Trophoblast cell (in vitro differentiated cells and primary cell): ENCODE data around the gene METTL1. TPM values are rescaled to one million over a fixed set of nuclear protein-coding genes. Genes with fewer than 3 reads are reported as not detected.
"Not testable (repeated sequence)": the region's sequence is repeated elsewhere in the genome, so short reads cannot be mapped to it uniquely, and the experiment has no call there.

Source experiments
- DNase-seq, 2 donors: peaks; one replicate each; pipeline ENCODE4 v3.0.0-alpha.2; 2016
- H2AFZ ChIP-seq: 2 replicates; pipeline ENCODE4 v1.6.1; 2013; ENCODE audit warnings: low read length, moderate library complexity, mild to moderate bottlenecking; ENCODE audit not compliant: insufficient read depth, poor library complexity
- H2AK5ac ChIP-seq: 2 replicates; pipeline ENCODE4 v1.6.1; 2013; ENCODE audit warnings: mild to moderate bottlenecking, low read length
- H2BK120ac ChIP-seq: 2 replicates; pipeline ENCODE4 v1.6.1; 2013; ENCODE audit warnings: low read length, mild to moderate bottlenecking, moderate library complexity; ENCODE audit not compliant: insufficient read depth, poor library complexity
- H2BK12ac ChIP-seq: 2 replicates; pipeline ENCODE4 v1.6.1; 2013; ENCODE audit warnings: mild to moderate bottlenecking, low read length, moderate library complexity
- H2BK5ac ChIP-seq: 2 replicates; pipeline ENCODE4 v1.6.1; 2013; ENCODE audit warnings: low read length, low read depth, moderate library complexity, mild to moderate bottlenecking; ENCODE audit not compliant: poor library complexity
- H3K14ac ChIP-seq: 2 replicates; pipeline ENCODE4 v1.6.1; 2013; ENCODE audit warnings: mild to moderate bottlenecking, low read length
- H3K18ac ChIP-seq: 2 replicates; pipeline ENCODE4 v1.6.1; 2013; ENCODE audit warnings: mild to moderate bottlenecking, low read length
- H3K23ac ChIP-seq: 2 replicates; pipeline ENCODE4 v1.6.1; 2013; ENCODE audit warnings: low read length
- H3K27ac ChIP-seq: 2 replicates; pipeline ENCODE4 v1.5.1; 2013; ENCODE audit warnings: low read depth, mild to moderate bottlenecking, inconsistent platforms, low read length, moderate library complexity
- H3K27me3 ChIP-seq: 2 replicates; pipeline ENCODE4 v1.6.1; 2013; ENCODE audit warnings: inconsistent platforms, mild to moderate bottlenecking, low read length, moderate library complexity; ENCODE audit not compliant: insufficient read depth
- H3K36me3 ChIP-seq, 2 experiments: 1 replicate in 1 of 2; 2 replicates in 1 of 2; pipeline ENCODE4 v1.6.1; 2013; ENCODE audit warnings: low read length in 2 of 2, mild to moderate bottlenecking in 2 of 2, moderate library complexity in 1 of 2; ENCODE audit not compliant: insufficient read depth in 2 of 2, control insufficient read depth in 1 of 2
- H3K4ac ChIP-seq: 2 replicates; pipeline ENCODE4 v1.6.1; 2013; ENCODE audit warnings: low read depth, mild to moderate bottlenecking, low read length, moderate library complexity
- H3K4me1 ChIP-seq, 2 experiments: 1 replicate in 1 of 2; 2 replicates in 1 of 2; pipeline ENCODE4 v1.6.1; 2013; ENCODE audit warnings: low read length in 2 of 2, mild to moderate bottlenecking in 2 of 2, moderate library complexity in 1 of 2; ENCODE audit not compliant: insufficient read depth in 2 of 2, control insufficient read depth in 1 of 2
- H3K4me2 ChIP-seq: 2 replicates; pipeline ENCODE4 v1.6.1; 2013; ENCODE audit warnings: inconsistent platforms, mild to moderate bottlenecking, low read length, moderate library complexity
- H3K4me3 ChIP-seq: 2 replicates; pipeline ENCODE4 v1.5.1; 2013; ENCODE audit warnings: mild to moderate bottlenecking, low read depth, low read length, inconsistent platforms
- H3K79me1 ChIP-seq: one replicate; pipeline ENCODE4 v1.6.1; 2013; ENCODE audit warnings: low read length
- H3K79me2 ChIP-seq: 2 replicates; pipeline ENCODE4 v1.6.1; 2013; ENCODE audit warnings: low read length, mild to moderate bottlenecking; ENCODE audit not compliant: control insufficient read depth, insufficient read depth, poor library complexity
- H3K9ac ChIP-seq: 2 replicates; pipeline ENCODE4 v1.6.1; 2013; ENCODE audit warnings: mild to moderate bottlenecking, low read length
- H3K9me3 ChIP-seq: 2 replicates; pipeline ENCODE4 v1.6.1; 2013; ENCODE audit warnings: low read depth, mild to moderate bottlenecking, control low read depth, inconsistent platforms, low read length; ENCODE audit not compliant: insufficient read depth
- H4K12ac ChIP-seq: 2 replicates; pipeline ENCODE4 v1.6.1; 2013; ENCODE audit warnings: low read depth, mild to moderate bottlenecking, low read length, moderate library complexity
- H4K8ac ChIP-seq: 2 replicates; pipeline ENCODE4 v1.6.1; 2013; ENCODE audit warnings: low read depth, mild to moderate bottlenecking, low read length, moderate library complexity
- H4K91ac ChIP-seq: one replicate; pipeline ENCODE4 v1.6.1; 2013; ENCODE audit warnings: low read depth, mild to moderate bottlenecking, low read length, moderate library complexity
- WGBS: extraction: QIAGEN DNeasy Blood & Tissue Kit; methylation state at CpG from one replicate; pipeline ENCODE4 v1.1.7; 2013; ENCODE audit warnings: missing lambda C conversion rate; ENCODE audit not compliant: insufficient read length, insufficient coverage; ENCODE audit errors: extremely low coverage; 5-methylcytosine and 5-hydroxymethylcytosine counted together
- polyA plus RNA-seq: library from polyadenylated mRNA; stranded (reverse); fragments of 200-250 nt; gene quantifications from 2 replicates; pipeline ENCODE4 v1.2.3, GENCODE V29; 2013

The METTL1 gene
- 7.1 and 7.9 TPM in 2 replicates for polyA plus RNA-seq

DNA sequence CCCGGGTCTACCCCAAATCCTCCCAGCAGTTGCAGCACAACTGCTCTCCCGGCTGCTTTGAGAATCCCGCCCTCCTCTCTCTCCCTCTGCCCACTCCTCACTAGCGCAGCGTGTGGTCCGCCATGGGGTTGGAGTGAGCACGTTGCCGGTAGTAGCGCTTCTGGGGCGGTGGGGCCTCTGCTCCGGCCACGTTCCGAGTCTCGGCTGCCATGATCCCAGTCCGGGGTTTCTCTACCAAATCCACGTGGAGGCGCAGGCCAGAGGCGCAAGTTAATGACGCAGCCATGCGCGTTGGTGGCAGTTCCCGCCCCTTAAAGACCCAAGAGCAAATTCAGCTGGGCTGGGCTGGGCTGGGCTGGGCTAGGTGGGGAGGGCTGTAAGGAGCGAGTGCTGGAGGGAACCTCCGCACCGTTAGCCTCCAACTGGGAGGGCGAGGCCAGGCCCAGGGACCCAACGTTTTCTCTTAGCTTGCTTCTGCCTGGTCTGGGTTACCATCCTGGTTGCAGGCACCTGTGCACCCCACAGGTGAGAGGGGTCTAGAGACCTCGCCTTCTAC, at the start of gene METTL1:
Gene METTL1, minus strand, starts transcription at position 233 of the 556 bp plus-strand sequence. Its CDS starts 22 bp downstream, at position 211.
- Histone ChIP-seq H3K4me2 (peak within 1 kb of the TSS; percentile 73), H3K79me2 (peaks cover 7% of the 10 kb centered on the region), H2BK12ac (no peak within 1 kb of the TSS), H2AK5ac (no peak within 1 kb of the TSS), H4K8ac (peak within 1 kb of the TSS; percentile 95), H3K9ac (peak within 1 kb of the TSS; percentile 88), H3K4me1 (peaks cover 2 to 8% of the 10 kb centered on the region in 2 experiments), H2BK5ac (peak within 1 kb of the TSS; percentile 58), H3K79me1 (peaks cover 11% of the 10 kb centered on the region), H3K4ac (peak within 1 kb of the TSS; percentile 52), H3K18ac (peak within 1 kb of the TSS; percentile 23), H3K36me3 (peaks cover 12 to 13% of the 10 kb centered on the region in 2 experiments), H3K9me3 (no peaks in the 10 kb centered on the region), H2BK120ac (peak within 1 kb of the TSS; percentile 84), H4K12ac (peak within 1 kb of the TSS; percentile 95), H3K27ac (peak within 1 kb of the TSS; percentile 59), H3K23ac (no peak within 1 kb of the TSS), H2AFZ (peak within 1 kb of the TSS; percentile 84), H4K91ac (peak within 1 kb of the TSS; percentile 82), H3K4me3 (peak within 1 kb of the TSS; percentile 90), H3K14ac (peak within 1 kb of the TSS; percentile 91), H3K27me3 (peaks cover 5% of the 10 kb centered on the region)
- no CpG with 5 or more reads among the region's 28 CpGs for WGBS
- DNase-seq, result peak; percentile 97

DNA sequence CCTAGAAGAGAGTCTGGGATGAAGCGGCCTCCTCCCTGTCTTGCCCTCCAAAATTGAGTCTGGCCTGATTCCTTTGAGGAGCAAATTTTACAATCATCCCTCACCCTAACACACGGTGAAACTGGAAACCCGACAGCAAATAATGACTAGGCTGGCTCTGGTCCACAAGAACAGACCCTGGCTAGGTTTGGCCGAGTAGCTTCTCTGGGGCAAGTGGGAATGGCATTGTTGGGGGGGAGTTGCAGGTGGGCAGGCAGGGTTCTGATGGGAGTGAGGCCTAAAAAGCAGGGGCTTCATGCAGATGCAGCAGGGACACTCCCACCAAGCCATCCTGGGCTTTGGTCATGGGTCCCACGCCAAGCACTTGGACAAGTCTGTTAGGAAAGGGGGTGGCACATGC, 49.1 kb upstream of the METTL1 start:
- H3K4ac ChIP-seq, H4K12ac ChIP-seq: not testable (repeated sequence)
- WGBS, result no CpG with 5 or more reads among the region's 5 CpGs

DNA sequence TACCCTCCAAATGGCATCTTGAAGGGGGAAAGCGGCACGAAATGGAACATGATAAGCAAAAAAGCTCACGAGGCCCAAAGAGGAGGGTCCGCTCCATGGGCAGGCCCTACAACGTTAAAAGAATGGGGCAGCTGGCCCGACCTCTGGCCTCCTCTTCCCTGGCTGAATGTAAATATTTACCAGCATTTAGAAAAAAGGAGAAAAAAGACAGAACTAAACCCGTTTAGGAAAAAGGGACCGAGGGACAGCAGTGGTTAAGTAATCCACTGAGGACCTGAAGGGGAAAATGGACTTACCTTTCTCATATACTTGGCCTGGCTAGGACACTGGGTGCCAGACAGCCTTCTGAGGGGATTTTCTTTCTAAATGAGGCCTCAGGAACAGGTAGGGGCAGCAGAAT, 48.2 kb upstream of the METTL1 start:
- not testable (repeated sequence) for H4K8ac ChIP-seq, H3K27ac ChIP-seq, H4K12ac ChIP-seq, DNase-seq, H3K79me2 ChIP-seq, H3K4me3 ChIP-seq, H2AK5ac ChIP-seq, H3K27me3 ChIP-seq, H2BK120ac ChIP-seq, H3K18ac ChIP-seq, H2BK12ac ChIP-seq, H3K23ac ChIP-seq, H3K79me1 ChIP-seq, H4K91ac ChIP-seq, H2BK5ac ChIP-seq, H2AFZ ChIP-seq, H3K9ac ChIP-seq, H3K4me2 ChIP-seq, H3K14ac ChIP-seq, H3K4ac ChIP-seq, H3K9me3 ChIP-seq, H3K4me1 ChIP-seq
- no CpG with 5 or more reads among the region's 8 CpGs for WGBS
- peaks cover 40 to 43% of the 10 kb centered on the region in 2 experiments for H3K36me3 ChIP-seq

More for the DNA sequence above, 49.1 kb upstream of the METTL1 start:
- not testable (repeated sequence) for H3K4me3 ChIP-seq, H3K79me1 ChIP-seq, H3K27ac ChIP-seq, H3K23ac ChIP-seq, H2AFZ ChIP-seq, H3K18ac ChIP-seq, H3K4me1 ChIP-seq, H3K14ac ChIP-seq, H2BK120ac ChIP-seq, H2BK5ac ChIP-seq, H3K79me2 ChIP-seq, H3K9me3 ChIP-seq, DNase-seq, H4K8ac ChIP-seq, H3K4me2 ChIP-seq, H2AK5ac ChIP-seq, H3K27me3 ChIP-seq, H3K9ac ChIP-seq, H4K91ac ChIP-seq, H2BK12ac ChIP-seq
- peaks cover 45 to 50% of the 10 kb centered on the region in 2 experiments for H3K36me3 ChIP-seq

GRCh38 chr12:57817990-57818331, 46.1 kb upstream of the METTL1 start:
- H3K36me3 ChIP-seq, result peaks cover 20 to 22% of the 10 kb centered on the region in 2 experiments
- not testable (repeated sequence) for H4K12ac ChIP-seq, H3K79me2 ChIP-seq, H2BK5ac ChIP-seq, H2AK5ac ChIP-seq, H2BK120ac ChIP-seq, H3K9me3 ChIP-seq, H3K4me2 ChIP-seq, DNase-seq, H3K9ac ChIP-seq, H3K14ac ChIP-seq, H3K18ac ChIP-seq, H2BK12ac ChIP-seq, H3K4me3 ChIP-seq, H3K27me3 ChIP-seq, H3K4me1 ChIP-seq, H3K23ac ChIP-seq, H3K27ac ChIP-seq, H4K8ac ChIP-seq, H3K79me1 ChIP-seq, H2AFZ ChIP-seq, H4K91ac ChIP-seq, H3K4ac ChIP-seq
- no CpG with 5 or more reads among the region's 3 CpGs for WGBS
